HS-27A (cell line): Measurements from ENCODE around the gene CES3.

Source experiments
- DNase-seq: peaks from one replicate; pipeline ENCODE4 v3.0.0-alpha.2; 2012; ENCODE audit warnings: low read depth, missing footprints

The CES3 gene

DNA sequence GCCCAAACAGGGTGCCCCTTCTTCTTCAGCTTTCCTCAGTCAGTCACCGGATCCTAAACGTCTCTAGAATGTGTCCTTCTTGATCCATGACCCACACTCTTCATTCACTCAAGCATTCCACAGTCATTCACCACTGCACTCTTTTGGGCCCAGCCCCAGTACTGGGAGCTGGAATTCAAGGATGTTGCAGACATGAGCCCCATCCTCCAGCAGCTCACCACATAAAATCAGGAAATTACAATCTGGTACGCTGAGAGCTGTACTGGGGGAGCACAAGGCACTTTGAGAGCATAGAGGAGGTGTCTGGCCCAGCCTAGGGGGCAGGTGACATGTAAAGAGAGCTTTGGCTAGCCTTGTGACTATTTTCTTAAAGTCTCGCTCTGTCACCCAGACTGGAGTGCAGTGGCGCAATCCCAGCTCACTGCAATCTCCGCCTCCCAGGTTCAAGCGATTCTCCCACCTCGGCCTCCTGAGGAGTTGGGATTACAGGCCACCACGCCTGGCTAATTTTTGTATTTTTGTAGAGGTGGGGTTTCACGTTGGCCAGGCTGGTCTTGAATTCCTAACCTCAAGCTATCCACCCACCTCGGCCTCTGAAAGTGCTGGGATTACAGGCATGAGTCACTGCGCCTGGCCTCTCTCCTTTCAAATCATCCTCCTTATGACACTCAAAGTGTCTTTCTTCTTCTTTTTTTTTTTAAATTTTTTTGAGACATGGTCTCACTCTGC, 46.0 kb downstream of the CES3 start:
- DNase-seq = no peak

DNA sequence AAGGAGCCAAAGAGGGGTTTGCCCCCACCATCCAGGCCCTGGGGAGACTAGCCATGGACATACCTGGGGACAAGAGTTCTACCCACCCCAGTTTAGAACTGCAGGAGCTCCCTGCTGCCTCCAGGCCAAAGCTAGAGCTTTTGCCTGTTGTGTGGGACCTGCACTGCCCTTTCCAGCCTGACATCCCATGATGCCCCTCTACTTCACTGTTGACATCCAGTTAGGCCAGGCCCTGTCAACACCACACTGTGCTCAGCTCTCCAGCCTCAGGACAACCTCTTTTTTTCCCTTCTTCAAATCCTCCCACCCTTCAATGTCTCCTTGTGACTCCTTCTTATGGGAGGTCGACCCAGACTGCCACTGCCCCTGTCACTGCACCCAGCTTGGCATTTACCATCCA, 48.1 kb downstream of the CES3 start:
- no peak for DNase-seq

DNA sequence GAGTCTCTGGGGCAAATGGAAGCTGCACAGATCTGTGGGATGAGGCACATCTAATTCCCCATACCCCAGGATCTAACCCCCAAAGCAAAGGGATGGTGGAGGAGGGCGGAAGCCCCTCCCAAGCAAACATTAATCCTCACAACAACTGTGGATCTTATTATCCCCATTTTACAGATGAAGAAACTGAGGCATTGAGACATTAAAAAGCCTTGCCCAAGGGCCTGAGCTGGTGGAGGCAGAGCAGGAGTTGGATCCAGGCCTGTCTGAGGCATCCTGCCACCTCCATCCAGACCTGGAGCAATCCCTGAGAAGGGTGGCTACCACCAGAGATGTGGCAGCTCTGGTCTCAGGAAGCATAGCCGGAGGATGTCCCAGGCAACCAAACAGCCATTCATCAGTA, 50.2 kb downstream of the CES3 start:
- DNase-seq = no peak

DNA sequence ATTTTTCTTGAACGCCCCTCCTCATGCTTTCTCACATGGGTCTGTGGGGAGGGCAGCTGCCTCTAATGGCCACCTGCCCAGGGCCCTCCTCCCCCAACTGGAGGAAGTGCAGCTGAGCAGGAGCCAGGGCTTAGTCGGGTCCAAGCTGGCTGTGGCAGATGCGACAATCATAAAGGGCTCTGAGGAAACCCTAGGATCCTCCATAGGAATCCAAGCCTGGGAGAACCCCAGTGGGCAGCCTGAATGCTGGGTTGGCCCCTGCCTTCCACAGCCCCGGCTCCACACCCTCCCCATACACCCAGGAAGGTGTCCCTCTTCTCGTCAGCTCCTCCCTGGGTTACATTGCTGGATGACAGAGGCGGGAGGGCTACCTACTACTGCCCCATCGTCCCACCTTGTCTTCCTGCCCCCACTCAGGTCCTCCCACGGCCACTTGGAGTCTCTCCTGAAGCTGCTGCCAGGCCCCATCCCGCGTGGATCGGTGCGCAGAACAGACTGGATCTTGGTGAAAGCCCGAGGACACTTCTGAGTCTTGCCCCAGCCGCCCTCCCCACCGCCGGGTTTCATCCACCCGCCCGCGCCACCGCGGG, 52.3 kb downstream of the CES3 start:
- no peak for DNase-seq

DNA sequence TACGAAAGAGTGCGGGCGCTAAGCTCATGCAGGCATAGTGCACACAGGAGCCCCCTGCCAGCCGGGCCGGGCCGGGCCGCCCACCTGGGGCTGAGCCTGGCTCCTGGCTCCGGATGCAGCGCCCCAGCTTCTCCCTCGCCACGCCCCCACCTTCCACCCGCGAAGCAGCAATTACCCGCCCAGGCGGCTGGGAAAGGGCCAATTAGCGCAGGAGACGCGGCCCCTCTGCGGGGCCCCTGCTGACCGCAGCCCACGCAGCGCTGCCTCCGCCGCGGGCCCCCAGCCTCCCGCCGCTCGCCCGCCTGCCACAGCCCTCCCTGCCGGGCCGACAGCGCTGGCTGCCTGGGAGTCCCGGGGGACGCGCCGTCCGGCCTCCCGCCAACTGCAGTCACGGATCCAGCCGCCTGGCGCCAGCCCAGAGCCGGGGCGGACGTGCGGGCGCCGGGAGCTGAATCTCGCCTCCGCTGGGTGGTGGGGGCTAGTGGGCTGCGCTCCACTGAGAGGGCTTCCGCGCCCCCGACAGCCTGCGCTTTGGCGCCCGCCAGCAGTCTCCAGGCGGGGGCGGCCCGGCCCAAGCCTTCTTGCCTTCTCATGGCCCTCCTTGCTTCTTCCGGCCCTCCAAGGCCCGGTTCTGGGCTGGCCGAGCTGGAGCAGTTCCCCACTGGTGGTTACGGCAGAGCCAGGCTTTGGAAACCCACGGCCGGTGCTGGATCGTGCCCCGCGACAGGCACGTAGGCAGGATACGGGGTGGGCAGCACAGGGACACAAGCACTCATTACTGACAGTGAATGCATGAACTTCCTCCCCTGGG, 53.0 kb downstream of the CES3 start:
- DNase-seq = no peak

DNA sequence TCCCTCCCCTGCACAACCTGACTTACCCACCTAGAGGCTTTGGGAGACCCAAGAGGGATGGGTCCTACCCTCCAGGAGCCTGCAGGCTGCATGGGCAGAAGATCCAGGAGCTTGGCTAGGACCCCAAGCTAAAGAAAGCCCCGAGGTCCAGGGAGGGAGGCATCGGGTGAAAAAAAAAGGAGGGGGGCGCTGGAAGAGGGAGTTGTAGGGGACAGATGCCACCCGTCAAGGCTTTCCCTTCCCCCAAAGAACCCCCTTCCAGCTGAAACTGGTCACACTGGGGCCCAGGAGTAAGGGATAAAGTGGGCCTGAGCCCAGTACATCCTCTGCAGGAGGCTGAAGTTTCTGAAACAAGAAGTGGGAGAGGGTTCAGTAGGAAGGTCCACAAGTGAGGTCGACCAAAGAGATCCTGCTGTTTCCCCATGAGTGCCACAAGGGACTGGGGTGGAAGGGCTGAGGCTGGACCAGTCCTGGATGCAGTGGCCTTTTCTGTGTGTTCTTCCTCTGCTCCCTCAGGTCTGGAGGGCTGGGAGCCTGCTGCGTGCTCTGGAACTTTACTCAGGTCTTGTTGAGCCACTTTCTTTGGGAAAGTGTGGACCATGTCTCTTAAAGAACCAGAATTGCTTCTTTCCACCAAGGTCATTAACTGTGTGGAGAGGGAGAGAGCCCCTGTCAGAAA, 53.7 kb downstream of the CES3 start:
- no peak for DNase-seq

DNA sequence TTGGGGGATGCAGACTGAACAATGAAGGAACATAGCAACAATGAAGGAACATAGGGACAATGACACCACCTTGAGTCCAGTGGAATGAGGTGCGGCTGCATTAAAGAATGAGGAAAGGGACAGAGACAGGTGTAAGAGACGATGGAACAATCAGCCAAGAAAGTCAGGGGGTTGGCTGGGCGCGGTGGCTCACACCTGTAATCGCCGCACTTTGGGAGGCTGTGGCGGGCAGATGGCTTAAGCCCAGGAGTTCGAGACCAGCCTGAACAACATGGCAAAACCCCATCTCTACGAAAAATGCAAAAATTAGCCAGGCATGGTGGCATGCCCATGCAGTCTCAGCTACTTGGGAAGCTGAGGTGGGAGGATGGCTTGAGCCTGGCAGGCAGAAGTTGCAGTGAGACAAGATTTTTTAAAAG, 54.3 kb downstream of the CES3 start:
- DNase-seq = no peak

DNA sequence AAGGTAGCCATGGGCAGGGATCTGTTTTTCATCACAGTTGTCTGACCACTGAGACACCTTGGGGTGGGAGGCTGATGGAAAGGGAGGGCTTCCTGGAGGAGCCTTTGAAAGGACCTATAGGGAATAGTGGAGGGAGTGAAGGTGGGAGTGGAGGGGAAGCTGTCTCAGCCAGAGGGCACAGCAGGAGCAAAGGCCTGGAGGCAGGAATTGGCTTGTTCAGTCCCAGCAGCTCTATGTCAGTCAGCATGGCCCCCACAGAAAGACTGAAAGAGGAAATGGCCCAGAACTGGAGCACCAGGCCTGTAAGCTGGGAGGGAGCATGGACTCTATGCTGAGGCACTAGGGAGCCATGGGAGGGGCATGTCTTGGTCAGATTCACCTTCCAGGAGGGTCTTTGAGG, 55.1 kb downstream of the CES3 start:
- DNase-seq = no peak

DNA sequence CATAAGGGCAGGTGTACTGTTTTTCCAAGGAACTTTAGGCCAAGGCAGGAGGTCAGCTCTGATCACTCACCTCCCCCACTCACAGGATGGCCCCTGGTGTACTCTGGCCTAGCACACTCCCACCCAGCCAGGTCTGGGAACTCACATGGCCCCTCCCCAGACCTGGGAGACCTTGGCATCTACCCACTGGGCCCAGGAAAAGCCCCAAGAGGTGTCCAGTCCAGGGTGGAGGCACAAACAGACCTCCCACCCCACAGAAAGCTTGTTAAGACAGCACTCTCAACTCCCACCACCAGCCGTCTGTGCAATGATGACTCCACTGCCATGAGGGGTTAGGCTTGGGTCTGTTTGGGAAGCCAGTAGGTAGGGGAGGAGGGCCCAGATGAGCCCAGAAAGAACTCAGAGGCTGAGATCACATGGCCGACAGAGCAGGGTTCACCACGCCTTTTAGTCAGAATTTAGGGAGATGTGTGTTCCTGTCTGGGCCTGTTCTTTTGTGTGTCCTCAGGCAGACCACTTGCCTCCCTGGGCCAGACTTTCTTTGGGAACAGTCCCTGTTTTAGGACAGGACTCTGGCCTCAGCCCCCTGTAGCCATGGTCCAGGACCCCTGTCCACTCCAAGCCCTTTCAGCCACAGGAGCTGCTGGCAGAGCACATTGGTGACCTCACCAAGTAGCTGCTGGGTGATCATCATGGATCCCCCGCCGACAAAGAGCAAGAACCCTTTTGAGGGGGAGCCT, 55.8 kb downstream of the CES3 start:
- no peak for DNase-seq

DNA sequence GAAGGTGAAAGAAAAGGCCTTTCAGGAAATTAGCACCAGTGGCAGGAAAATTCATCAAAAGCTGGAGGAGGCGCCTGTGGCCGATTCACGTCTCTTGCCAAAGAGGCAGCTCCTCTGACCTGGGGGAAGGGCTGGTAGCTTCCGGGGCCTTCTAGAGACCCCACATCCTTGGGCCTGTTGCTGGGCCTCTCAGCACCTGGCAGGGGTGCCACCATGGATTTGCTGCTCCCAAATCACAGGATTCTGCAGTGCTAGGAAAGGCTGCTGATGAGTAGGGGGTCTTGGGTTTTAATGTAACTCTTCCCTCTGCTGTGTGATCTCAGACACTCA, 56.3 kb downstream of the CES3 start:
- no peak for DNase-seq

DNA sequence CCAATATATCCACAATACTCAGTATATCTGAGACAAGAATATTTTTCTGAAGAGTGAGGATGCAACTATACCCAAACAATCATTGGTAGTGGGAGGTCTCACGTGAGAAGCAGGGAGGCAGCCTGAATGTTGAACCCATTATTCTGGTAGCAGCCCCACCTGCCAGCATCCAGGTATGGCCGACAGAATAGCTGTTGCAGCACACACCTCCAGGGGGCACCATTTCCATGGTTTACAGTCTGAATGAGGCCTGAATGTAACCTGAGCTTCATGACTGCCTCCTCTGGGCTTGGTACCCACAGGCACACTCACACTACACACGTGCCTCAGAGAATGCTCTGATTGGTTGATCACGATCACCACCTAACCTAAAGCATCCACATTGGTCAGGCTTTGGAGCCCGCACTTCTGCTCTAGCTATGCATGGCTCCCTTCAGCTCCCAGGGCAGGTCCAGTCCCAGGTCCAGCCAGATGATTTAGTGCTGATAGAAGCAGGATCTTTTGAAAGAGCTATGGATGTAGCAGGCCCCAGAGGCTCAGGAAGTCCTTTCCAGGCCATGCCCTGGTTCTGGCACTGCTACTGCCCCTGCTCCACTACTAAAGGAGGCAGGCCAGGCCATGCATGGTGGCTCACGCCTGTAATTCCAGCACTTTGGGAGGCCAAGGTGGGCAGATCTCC, 56.9 kb downstream of the CES3 start:
- peak; percentile 88 for DNase-seq

DNA sequence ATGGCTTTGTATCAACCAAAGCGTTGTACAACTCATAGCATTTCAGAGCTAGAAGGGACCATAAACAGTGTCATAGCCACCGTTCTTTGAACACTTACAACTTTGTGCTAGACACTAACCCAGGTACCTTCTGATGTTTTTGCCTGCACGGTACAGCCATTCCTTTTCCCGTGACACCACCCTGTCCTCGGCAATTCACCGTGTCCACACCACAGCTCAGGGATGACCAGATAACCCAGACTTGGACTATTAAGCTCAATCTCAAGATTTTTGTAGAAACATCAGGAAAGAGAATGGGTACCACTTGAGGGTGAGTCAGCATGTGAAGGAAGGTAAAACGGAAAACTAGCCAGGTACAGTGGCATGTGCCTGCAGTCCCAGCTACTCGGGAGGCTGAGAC, 58.1 kb downstream of the CES3 start:
- no peak for DNase-seq

DNA sequence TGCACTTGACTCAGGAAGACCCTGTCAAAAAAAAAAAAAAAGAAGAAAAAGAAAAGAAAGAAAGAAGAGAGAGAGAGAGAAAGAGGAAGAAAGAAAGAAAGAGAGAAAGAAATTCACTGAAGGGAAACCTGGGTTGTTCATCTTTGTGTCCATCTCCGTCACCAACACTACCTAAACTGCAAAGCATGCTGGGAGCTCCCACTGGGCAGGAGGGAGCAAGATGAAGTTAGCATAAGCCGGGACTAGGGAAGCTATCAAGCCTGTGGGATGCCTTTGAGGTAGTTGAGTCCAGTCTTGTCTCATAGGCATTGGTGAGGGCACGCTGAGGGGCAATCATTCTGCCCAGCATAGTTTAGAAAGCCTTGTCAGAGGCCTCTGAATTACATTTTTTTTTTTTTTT, 60.3 kb downstream of the CES3 start:
- DNase-seq = no peak

DNA sequence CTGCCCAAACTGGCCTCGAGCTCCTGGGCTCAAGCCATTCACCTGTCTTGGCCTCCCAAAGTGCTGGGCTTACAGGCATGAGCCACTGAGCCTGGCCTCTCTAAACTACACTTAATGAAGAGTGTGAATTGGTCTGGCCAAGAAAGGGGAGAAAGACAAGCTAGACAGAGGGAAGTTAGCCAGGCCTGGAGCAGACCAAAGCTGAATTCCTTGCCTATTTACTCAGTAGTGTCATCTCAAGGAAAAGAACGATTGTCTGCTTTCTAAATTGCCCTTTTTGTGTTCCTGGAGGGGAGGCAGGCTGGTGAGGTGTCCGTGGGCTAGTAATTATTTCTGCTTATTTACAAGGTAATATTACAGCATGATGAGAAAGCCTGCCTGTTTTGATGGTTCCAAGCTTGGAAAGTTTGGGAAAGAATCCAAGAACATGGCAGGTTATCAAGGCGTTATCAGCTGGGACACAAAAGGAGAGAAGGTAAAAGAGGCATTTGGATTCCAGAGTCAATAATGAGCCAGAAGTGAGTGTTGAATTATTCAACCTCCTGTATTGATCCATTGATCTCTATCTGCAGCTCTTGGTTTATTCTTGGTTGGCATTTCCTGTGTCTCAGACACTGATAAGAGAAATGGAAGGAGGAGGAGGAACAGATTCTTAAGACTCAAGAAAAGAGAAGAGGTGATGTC, 61.6 kb downstream of the CES3 start:
- DNase-seq = no peak

DNA sequence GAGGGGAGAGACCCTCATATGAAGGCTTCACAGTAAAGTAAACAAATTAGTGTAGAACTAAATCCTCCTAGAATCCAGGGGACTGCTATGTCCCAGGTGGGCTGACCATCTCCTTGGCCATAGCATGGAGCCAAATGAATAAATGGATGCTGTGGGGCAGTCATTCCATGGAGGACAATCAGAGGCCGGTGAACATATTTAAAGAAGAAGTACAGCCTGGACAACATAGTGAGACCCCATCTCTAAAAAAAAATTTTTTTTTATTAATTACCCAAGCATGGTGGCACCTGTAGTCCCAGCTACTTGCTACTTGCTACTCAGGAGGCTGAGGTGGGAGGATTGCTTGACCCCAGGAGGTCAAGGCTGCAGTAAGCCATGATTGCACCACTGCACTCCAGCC, 62.6 kb downstream of the CES3 start:
- DNase-seq = no peak
